IMR-90 (cell line): ENCODE data around the gene CC2D2A. TPM values are rescaled to one million over a fixed set of nuclear protein-coding genes. Genes with fewer than 3 reads are reported as not detected.
A peak's percentile ranks its signal among the peaks of the same experiment; 100 is the strongest.

Source experiments
- ATAC-seq: fragments of 200-7000 bp; cut with Tn5 transposase; 2 replicates; pipeline ENCODE4 v1.9.1; 2020; ENCODE audit warnings: low read depth, mild to moderate bottlenecking, moderate library complexity
- BruUV-seq: library from RNA; stranded (reverse); fragments of 400-500 nt; replicated peaks from 2 replicates; lab custom pipeline; 2021; lab: Mats Ljungman, UMichigan
- CTCF ChIA-PET: fragments of 300-600 bp; formaldehyde crosslinking; extraction: SDS; loops from one replicate; lab custom pipeline; 2021; ENCODE audit warnings: antibody characterized with exemption; lab: Yijun Ruan, JAX
- POLR2A ChIA-PET: fragments of 300-600 bp; sonication (Branson Sonifier 250); formaldehyde crosslinking; loops from one replicate; lab custom pipeline; 2022; ENCODE audit warnings: antibody characterized with exemption; ENCODE audit not compliant: unreplicated experiment; lab: Charles Lee
- DNase-seq: peaks from one replicate; pipeline ENCODE4 v3.0.0; 2013
- H2AFZ ChIP-seq: replicated peaks from 2 replicates; pipeline ENCODE3; 2013; ENCODE audit warnings: low read length, mild to moderate bottlenecking; ENCODE audit not compliant: poor library complexity
- H2AK5ac ChIP-seq: 2 replicates; pipeline ENCODE4 v1.6.1; 2013; ENCODE audit warnings: low read depth, low read length, inconsistent platforms
- H2AK9ac ChIP-seq: replicated peaks from 2 replicates; pipeline ENCODE3; 2013; ENCODE audit warnings: mild to moderate bottlenecking, low read depth, low read length, moderate library complexity; ENCODE audit not compliant: poor library complexity
- H2BK120ac ChIP-seq: 2 replicates; pipeline ENCODE4 v1.6.1; 2013; ENCODE audit warnings: low read depth, low read length, inconsistent platforms
- H2BK15ac ChIP-seq: 3 replicates; pipeline ENCODE4 v1.6.1; 2013; ENCODE audit warnings: low read depth, low read length, inconsistent platforms
- H2BK20ac ChIP-seq: 2 replicates; pipeline ENCODE4 v1.6.1; 2013; ENCODE audit warnings: low read depth, mild to moderate bottlenecking, inconsistent platforms, low read length, moderate library complexity
- H2BK5ac ChIP-seq: 2 replicates; pipeline ENCODE4 v1.6.1; 2013; ENCODE audit warnings: mild to moderate bottlenecking, low read depth, low read length, inconsistent platforms; ENCODE audit not compliant: poor library complexity, severe bottlenecking
- H3K14ac ChIP-seq: replicated peaks from 2 replicates; pipeline ENCODE4 v1.6.1; 2013; ENCODE audit warnings: low read depth, low read length, inconsistent platforms
- H3K18ac ChIP-seq: 2 replicates; pipeline ENCODE4 v1.6.1; 2013; ENCODE audit warnings: low read depth, low read length, control low read depth
- H3K23ac ChIP-seq: 2 replicates; pipeline ENCODE4 v1.6.1; 2013; ENCODE audit warnings: low read depth, low read length, inconsistent platforms
- H3K27ac ChIP-seq: 2 replicates; pipeline ENCODE4 v1.5.1; 2013; ENCODE audit warnings: mild to moderate bottlenecking, control low read depth, low read length; ENCODE audit not compliant: insufficient read depth
- H3K27me3 ChIP-seq: 2 replicates; pipeline ENCODE4 v1.6.1; 2013; ENCODE audit warnings: low read length; ENCODE audit not compliant: control insufficient read depth, insufficient read depth
- H3K36me3 ChIP-seq: 2 replicates; pipeline ENCODE4 v1.6.1; 2013; ENCODE audit warnings: low read length, mixed read lengths; ENCODE audit not compliant: control insufficient read depth, insufficient read depth
- H3K4ac ChIP-seq: 2 replicates; pipeline ENCODE4 v1.6.1; 2013; ENCODE audit warnings: low read depth, low read length, inconsistent platforms
- H3K4me1 ChIP-seq: 2 replicates; pipeline ENCODE4 v1.6.1; 2013; ENCODE audit warnings: low read length, mixed read lengths; ENCODE audit not compliant: control insufficient read depth, insufficient read depth
- H3K4me2 ChIP-seq: 2 replicates; pipeline ENCODE4 v1.6.1; 2013; ENCODE audit warnings: low read depth, mild to moderate bottlenecking, control low read depth, low read length, moderate library complexity
- H3K4me3 ChIP-seq: 2 replicates; pipeline ENCODE4 v1.5.1; 2013; ENCODE audit warnings: low read depth, mild to moderate bottlenecking, control low read depth, low read length, moderate library complexity; ENCODE audit not compliant: insufficient read depth
- H3K56ac ChIP-seq: 2 replicates; pipeline ENCODE4 v1.6.1; 2013; ENCODE audit warnings: low read length, inconsistent platforms; ENCODE audit not compliant: insufficient read depth; ENCODE audit errors: extremely low read depth
- H3K79me1 ChIP-seq, 2 experiments: 2 replicates each; pipeline ENCODE4 v1.6.1; 2013; ENCODE audit warnings: low read length in 2 of 2, inconsistent platforms in 1 of 2, low read depth in 1 of 2
- H3K9ac ChIP-seq: 2 replicates; pipeline ENCODE4 v1.6.1; 2013; ENCODE audit warnings: low read depth, low read length, control low read depth
- H3K9me1 ChIP-seq: 2 replicates; pipeline ENCODE4 v1.6.1; 2013; ENCODE audit warnings: low read length, inconsistent platforms; ENCODE audit not compliant: insufficient read depth
- H3K9me3 ChIP-seq: 2 replicates; pipeline ENCODE4 v1.6.1; 2013; ENCODE audit warnings: low read length; ENCODE audit not compliant: control insufficient read depth, insufficient read depth
- H4K20me1 ChIP-seq: 2 replicates; pipeline ENCODE4 v1.6.1; 2013; ENCODE audit warnings: low read length, inconsistent platforms; ENCODE audit not compliant: insufficient read depth
- H4K5ac ChIP-seq: 2 replicates; pipeline ENCODE4 v1.6.1; 2013; ENCODE audit warnings: mild to moderate bottlenecking, low read depth, low read length, control low read depth
- H4K8ac ChIP-seq, 2 experiments: 2 replicates each; pipeline ENCODE4 v1.6.1; 2013; ENCODE audit warnings: low read depth in 2 of 2, low read length in 2 of 2, control low read depth in 1 of 2, inconsistent platforms in 1 of 2
- H4K91ac ChIP-seq: 2 replicates; pipeline ENCODE4 v1.6.1; 2013; ENCODE audit warnings: low read depth, low read length, inconsistent platforms; ENCODE audit not compliant: insufficient read depth
- ELK1 ChIP-seq: fragments of 150-350 bp; IDR thresholded peaks from 2 replicates; pipeline ENCODE4 v1.6.1; 2016; ENCODE audit warnings: low read depth, mild to moderate bottlenecking, low read length, moderate library complexity, borderline replicate concordance
- FOS ChIP-seq: fragments of 150-350 bp; IDR thresholded peaks from 2 replicates; pipeline ENCODE4 v1.6.1; 2016; ENCODE audit warnings: low read depth, low read length
- USF2 ChIP-seq: fragments of 150-350 bp; IDR thresholded peaks from 2 replicates; pipeline ENCODE4 v1.6.1; 2017; ENCODE audit warnings: mild to moderate bottlenecking, antibody characterized with exemption, low read length, low read depth
- WGBS, 2 experiments: methylation state at CpG; one replicate each; pipeline versions ENCODE4 v1.1.5 to v1.1.7; 2013; ENCODE audit warnings: missing lambda C conversion rate in 2 of 2; ENCODE audit not compliant: insufficient read length in 1 of 2; ENCODE audit errors: extremely low coverage in 2 of 2; 5-methylcytosine and 5-hydroxymethylcytosine counted together
- dilution Hi-C: fragments of 300-500 bp; cut with HindIII; formaldehyde crosslinking; loops from one replicate; pipeline ENCODE4 v1.14.3; 2018; ENCODE audit warnings: low sequenced_read_pairs; ENCODE audit not compliant: unreplicated experiment
- in situ Hi-C: fragments of 300-500 bp; cut with MboI; formaldehyde crosslinking; loops from 3 replicates; pipeline ENCODE4 v1.14.3; 2019; ENCODE audit warnings: low sequenced_read_pairs, inconsistent platforms, mixed read lengths
- intact Hi-C: fragments of 100-400 bp; cut with micrococcal nuclease; formaldehyde crosslinking; loops from 2 replicates; pipeline ENCODE4 v1.10.0; 2022
- polyA plus RNA-seq, 3 experiments: library from polyadenylated mRNA; depleted of rRNA; stranded (reverse); fragments of >200 nt; gene quantifications; 2 replicates each; pipeline ENCODE4 v1.2.3, GENCODE V29; 2012; ENCODE audit warnings: low replicate concordance in 1 of 3
- total RNA-seq: library from RNA; depleted of rRNA; stranded (reverse); fragments of >200 nt; gene quantifications from 2 replicates; pipeline ENCODE4 v1.2.3, GENCODE V29; 2012

CC2D2A gene
- total and polyA plus RNA-seq, 2 of the 4 experiments (the other 2 are of a cell fraction): 20.8 to 26.3 TPM

- POLR2A ChIA-PET: interaction anchor here (1.1 kb wide), 1 partner anchor 10 kb away, joined by 8 read pairs; the partner anchor contains the start of gene CC2D2A
- H3K27ac ChIP-seq: peak overlapping the region; percentile 94
- dilution Hi-C loops: no loop called here
Measured at GRCh38 chr4:15479913-15480185, 10.2 kb downstream of the CC2D2A start.

More at GRCh38 chr4:15479913-15480185, 10.2 kb downstream of the CC2D2A start:
- CTCF ChIA-PET: interaction anchor here (0.6 to 1.8 kb wide), 10 partner anchors 9 to 476 kb away, joined by 3 to 10 read pairs (median 4); partner anchors contain the start of gene CC2D2A
- peak; percentile 91 for DNase-seq
- H3K9ac ChIP-seq: peak overlapping the region; percentile 82
- H2BK15ac ChIP-seq: peak overlapping the region; percentile 71; the same call in 2 of the 3 replicates
- peak overlapping the region; percentile 19 for H2AK9ac ChIP-seq
- peak overlapping the region; percentile 75 for H2BK5ac ChIP-seq
- intact Hi-C loops: loop anchor here (1.0 to 10.0 kb wide), 7 partner anchors 170 to 745 kb away; partner anchors contain the start of gene TAPT1
- peak overlapping the region; percentile 93 for H3K18ac ChIP-seq
- no TSS peak for BruUV-seq
- H3K9me1 ChIP-seq: no peaks in the 10 kb centered on the region
- peak overlapping the region; percentile 91 for H4K5ac ChIP-seq
- H2BK120ac ChIP-seq: peak overlapping the region; percentile 98
- in situ Hi-C loops: loop anchor here (10.0 to 25.0 kb wide), 4 partner anchors 325 to 732 kb away; no protein-coding TSS in a partner anchor
- peak overlapping the region; percentile 89; the same call in 1 of the 2 replicates for H3K23ac ChIP-seq
- H3K4ac ChIP-seq: peak overlapping the region; percentile 99
- peaks cover 9 to 26% of the 10 kb centered on the region in 2 experiments; a peak in 3 of 4 replicates for H3K79me1 ChIP-seq
- H3K9me3 ChIP-seq: no peaks in the 10 kb centered on the region; the same call in 1 of the 2 replicates
- peak overlapping the region; percentile 48 for H3K4me3 ChIP-seq
- peak overlapping the region; percentile 98; the same call in 1 of the 2 replicates for H3K14ac ChIP-seq
- peak overlapping the region; percentile 95 for H2AFZ ChIP-seq
- no peaks in the 10 kb centered on the region for H3K27me3 ChIP-seq
- peak overlapping the region; percentile 84 to 99 for H4K8ac ChIP-seq
- H3K4me2 ChIP-seq: peak overlapping the region; percentile 85
- peaks cover 10% of the 10 kb centered on the region; the same call in 1 of the 2 replicates for H3K36me3 ChIP-seq
- no peak overlapping the region; the same call in 1 of the 2 replicates for H3K56ac ChIP-seq
- TF ChIP-seq USF2 (peak; percentile 42; the same call in 1 of the 2 replicates), ELK1 (no peak), FOS (0 out of 2 replicates have a peak, but pooled peaks have one; percentile 4)
- peak overlapping the region; percentile 98 for H4K91ac ChIP-seq
- peak overlapping the region; percentile 89; the same call in 1 of the 2 replicates for H2BK20ac ChIP-seq
- ATAC-seq: peak; percentile 40; the same call in 1 of the 2 replicates
- H4K20me1 ChIP-seq: no peaks in the 10 kb centered on the region
- H3K4me1 ChIP-seq: peaks cover 9% of the 10 kb centered on the region
- no peak overlapping the region; the same call in 1 of the 2 replicates for H2AK5ac ChIP-seq
- no CpG with 5 or more reads among the region's 3 CpGs for WGBS, 2 experiments
